Mesenchymal stem cell (in vitro differentiated cells and primary cell): ENCODE data around the gene RMND5A.

Experiments
- DNase-seq: peaks from one replicate; pipeline ENCODE4 v3.0.0-alpha.2; 2013
- H2AFZ ChIP-seq: one replicate; pipeline ENCODE4 v1.6.1; 2013; ENCODE audit warnings: low read depth, mild to moderate bottlenecking, control low read depth, inconsistent platforms, low read length, moderate library complexity
- H2AK5ac ChIP-seq: 2 replicates; pipeline ENCODE4 v1.6.1; 2013; ENCODE audit warnings: low read length, moderate library complexity, mild to moderate bottlenecking, inconsistent platforms; ENCODE audit not compliant: severe bottlenecking
- H2BK120ac ChIP-seq: one replicate; pipeline ENCODE4 v1.6.1; 2013; ENCODE audit warnings: low read depth, mild to moderate bottlenecking, inconsistent platforms, low read length, moderate library complexity
- H2BK12ac ChIP-seq, 2 experiments: one replicate each; pipeline ENCODE4 v1.6.1; 2013; ENCODE audit warnings: inconsistent platforms in 2 of 2, low read length in 2 of 2, mild to moderate bottlenecking in 2 of 2, moderate library complexity in 2 of 2, control low read depth in 1 of 2
- H2BK15ac ChIP-seq: one replicate; pipeline ENCODE4 v1.6.1; 2013; ENCODE audit warnings: mild to moderate bottlenecking, low read depth, inconsistent platforms; ENCODE audit not compliant: poor library complexity, severe bottlenecking
- H2BK5ac ChIP-seq: 2 replicates; pipeline ENCODE4 v1.6.1; 2013; ENCODE audit warnings: low read depth, mild to moderate bottlenecking, low read length, control low read depth, inconsistent platforms; ENCODE audit not compliant: poor library complexity, severe bottlenecking
- H3K14ac ChIP-seq, 2 experiments: one replicate each; pipeline ENCODE4 v1.6.1; 2013; ENCODE audit warnings: inconsistent platforms in 2 of 2, low read length in 2 of 2, control low read depth in 1 of 2, mild to moderate bottlenecking in 1 of 2, moderate library complexity in 1 of 2
- H3K18ac ChIP-seq, 2 experiments: one replicate each; pipeline ENCODE4 v1.6.1; 2013; ENCODE audit warnings: inconsistent platforms in 2 of 2, low read length in 2 of 2, control low read depth in 1 of 2, low read depth in 1 of 2, mild to moderate bottlenecking in 1 of 2
- H3K23ac ChIP-seq, 2 experiments: one replicate each; pipeline ENCODE4 v1.6.1; 2013; ENCODE audit warnings: inconsistent platforms in 2 of 2, low read length in 2 of 2, mild to moderate bottlenecking in 2 of 2, moderate library complexity in 2 of 2, control low read depth in 1 of 2
- H3K27ac ChIP-seq: 2 replicates; pipeline ENCODE4 v1.5.1; 2013; ENCODE audit warnings: mild to moderate bottlenecking, moderate library complexity, low read length, control low read depth, inconsistent platforms; ENCODE audit not compliant: poor library complexity, severe bottlenecking
- H3K27me3 ChIP-seq, 2 experiments: 2 replicates each; pipeline versions ENCODE4 v1.6.1 to v1.7.0; 2013; ENCODE audit warnings: low read length in 2 of 2, mild to moderate bottlenecking in 2 of 2, moderate library complexity in 2 of 2, control low read depth in 1 of 2, inconsistent platforms in 1 of 2; ENCODE audit not compliant: control insufficient read depth in 1 of 2, insufficient read depth in 1 of 2
- H3K36me3 ChIP-seq, 2 experiments: 2 replicates each; pipeline versions ENCODE4 v1.6.1 to v1.7.0; 2013; ENCODE audit warnings: low read length in 2 of 2, control low read depth in 1 of 2, inconsistent platforms in 1 of 2, low read depth in 1 of 2, mild to moderate bottlenecking in 1 of 2; ENCODE audit not compliant: insufficient read depth in 2 of 2, control insufficient read depth in 1 of 2
- H3K4ac ChIP-seq, 2 experiments: one replicate each; pipeline ENCODE4 v1.6.1; 2013; ENCODE audit warnings: inconsistent platforms in 2 of 2, low read length in 2 of 2, mild to moderate bottlenecking in 2 of 2, moderate library complexity in 2 of 2, control low read depth in 1 of 2, low read depth in 1 of 2
- H3K4me1 ChIP-seq: 2 replicates; pipeline ENCODE4 v1.6.1; 2013; ENCODE audit warnings: low read depth, low read length, control low read depth; ENCODE audit not compliant: control insufficient read depth, insufficient read depth
- H3K4me2 ChIP-seq: 2 replicates; pipeline ENCODE4 v1.6.1; 2013; ENCODE audit warnings: low read length, mild to moderate bottlenecking, inconsistent platforms; ENCODE audit not compliant: poor library complexity, severe bottlenecking
- H3K4me3 ChIP-seq, 2 experiments: 2 replicates each; pipeline versions ENCODE4 v1.5.1 to v1.7.0; 2013; ENCODE audit warnings: low read length in 2 of 2, mild to moderate bottlenecking in 2 of 2, control low read depth in 1 of 2, low read depth in 1 of 2; ENCODE audit not compliant: insufficient read depth in 1 of 2
- H3K79me1 ChIP-seq: replicated peaks from 2 replicates; pipeline ENCODE4 v1.6.1; 2013; ENCODE audit warnings: mild to moderate bottlenecking, control low read depth, low read length, inconsistent platforms; ENCODE audit not compliant: poor library complexity, severe bottlenecking
- H3K9ac ChIP-seq: 2 replicates; pipeline ENCODE4 v1.7.0; 2013; ENCODE audit warnings: mild to moderate bottlenecking, low read length, moderate library complexity
- H3K9me3 ChIP-seq: 2 replicates; pipeline ENCODE4 v1.7.0; 2013; ENCODE audit warnings: mild to moderate bottlenecking, low read length; ENCODE audit not compliant: control insufficient read depth
- H4K8ac ChIP-seq: one replicate; pipeline ENCODE4 v1.6.1; 2013; ENCODE audit warnings: inconsistent platforms, mild to moderate bottlenecking, low read length, moderate library complexity
- H4K91ac ChIP-seq: one replicate; pipeline ENCODE4 v1.6.1; 2013; ENCODE audit warnings: mild to moderate bottlenecking, low read length, inconsistent platforms
- WGBS: methylation state at CpG from one replicate; pipeline ENCODE4 v1.1.7; 2013; ENCODE audit warnings: mixed read lengths; 5-methylcytosine and 5-hydroxymethylcytosine counted together

RMND5A gene

DNA sequence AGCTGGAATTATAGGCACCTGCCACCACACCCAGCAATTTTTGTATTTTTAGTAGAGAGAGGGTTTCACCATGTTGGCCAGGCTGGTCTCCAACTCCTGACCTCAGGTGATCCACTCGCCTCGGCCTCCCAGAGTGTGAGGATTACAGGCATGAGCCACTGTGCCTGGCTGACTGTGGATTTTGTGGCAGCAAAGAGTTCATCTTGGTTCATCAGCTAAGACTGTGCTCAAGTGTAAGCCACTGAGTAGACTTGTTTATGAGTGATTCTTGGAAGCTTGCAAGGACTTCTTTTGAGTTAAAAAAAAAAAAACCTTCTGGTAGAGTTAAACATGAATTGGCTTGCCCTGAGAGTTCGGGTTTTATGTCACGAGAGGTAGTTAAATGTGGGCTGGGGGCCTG, 106.9 kb downstream of the RMND5A start:
- Histone ChIP-seq H3K36me3 (no peaks in the 10 kb centered on the region), H3K9me3 (peaks cover 14% of the 10 kb centered on the region), H2BK15ac (no peak overlapping the region), H3K4ac (no peak overlapping the region), H3K14ac (no peak overlapping the region), H3K79me1 (no peaks in the 10 kb centered on the region), H3K23ac (no peak overlapping the region), H3K4me3 (no peak overlapping the region), H2AFZ (no peak overlapping the region), H3K4me1 (no peaks in the 10 kb centered on the region), H4K91ac (no peak overlapping the region), H2AK5ac (no peak overlapping the region), H2BK120ac (no peak overlapping the region), H3K4me2 (no peak overlapping the region), H3K27me3 (peaks cover 0 to 17% of the 10 kb centered on the region in 2 experiments), H2BK5ac (no peak overlapping the region), H2BK12ac (no peak overlapping the region), H3K27ac (no peak overlapping the region), H3K9ac (no peak overlapping the region), H3K18ac (no peak overlapping the region), H4K8ac (no peak overlapping the region)
- WGBS, result 91% methylated on average over 4 of the region's 4 CpGs
- DNase-seq, result no peak
